Sigmoid colon (tissue), 7 donors: ENCODE results near the gene GALM. TPM values are rescaled to one million over a fixed set of nuclear protein-coding genes. Genes with fewer than 3 reads are reported as not detected.
"Not testable (repeated sequence)": the region's sequence is repeated elsewhere in the genome, so short reads cannot be mapped to it uniquely, and the experiment has no call there.

Experiments
- DNase-seq: peaks from one replicate; pipeline ENCODE4 v3.0.0-alpha.2; 2019
- H3K27ac ChIP-seq, 4 donors: fragments of 200-600 bp; sonication (generic); one replicate each; pipeline ENCODE4 v1.5.1; 2016 to 2019; ENCODE audit warnings: mild to moderate bottlenecking in 1 of 4
- H3K27me3 ChIP-seq, 3 donors: fragments of 200-600 bp; sonication (generic); one replicate each; pipeline ENCODE4 v1.5.1; 2019; ENCODE audit warnings: mild to moderate bottlenecking in 1 of 3
- H3K36me3 ChIP-seq, 4 donors: fragments of 200-600 bp; sonication (generic); one replicate each; pipeline ENCODE4 v1.5.1; 2016 to 2019
- H3K4me1 ChIP-seq, 4 donors: fragments of 200-600 bp; sonication (generic); one replicate each; pipeline ENCODE4 v1.5.1; 2017 to 2019
- H3K4me3 ChIP-seq, 4 donors: fragments of 200-600 bp; sonication (generic); one replicate each; pipeline ENCODE4 v1.5.1; 2017 to 2019; ENCODE audit warnings: mild to moderate bottlenecking in 2 of 4, moderate library complexity in 1 of 4
- H3K9me3 ChIP-seq, 4 donors: fragments of 200-600 bp in 3 of 4; sonication (generic) in 3 of 4; one replicate each; pipeline versions ENCODE4 v1.5.1 to v1.6.1; 2013 to 2019
- CTCF ChIP-seq, 4 experiments: fragments of 450-650 bp in 3 of 4; fragments of 200-600 bp in 1 of 4; IDR thresholded peaks; one replicate each; pipeline ENCODE4 v1.5.1; 2016 to 2019; ENCODE audit warnings: antibody characterized with exemption in 4 of 4, mild to moderate bottlenecking in 3 of 4, moderate library complexity in 2 of 4
- EP300 ChIP-seq, 4 donors: sonication (generic); formaldehyde crosslinking; IDR thresholded peaks; one replicate each; pipeline ENCODE4 v1.6.1; 2017; ENCODE audit warnings: antibody characterized with exemption in 4 of 4
- POLR2A ChIP-seq, 2 donors: fragments of 450-650 bp; IDR thresholded peaks; one replicate each; pipeline ENCODE4 v1.6.1; 2016; ENCODE audit warnings: antibody characterized with exemption in 2 of 2, mild to moderate bottlenecking in 2 of 2, moderate library complexity in 2 of 2
- POLR2AphosphoS5 ChIP-seq, 4 donors: sonication (generic); formaldehyde crosslinking; IDR thresholded peaks; one replicate each; pipeline ENCODE4 v1.6.1; 2017; ENCODE audit warnings: antibody characterized with exemption in 4 of 4
- WGBS, 2 donors: extraction: QIAGEN DNeasy Blood & Tissue Kit; methylation state at CpG; one replicate each; pipeline ENCODE4 v1.1.7; 2013; 5-methylcytosine and 5-hydroxymethylcytosine counted together
- intact Hi-C: fragments of 100-400 bp; cut with DNase I; formaldehyde crosslinking; loops from one replicate; pipeline ENCODE4 v1.15.1; 2023
- polyA plus RNA-seq, 3 donors: library from polyadenylated mRNA; stranded (reverse); fragments of 200-250 nt; gene quantifications; one replicate each; pipeline ENCODE4 v1.2.3, GENCODE V29; 2013
- total RNA-seq, 4 donors: library from RNA; depleted of rRNA; stranded (reverse); fragments of >200 nt; gene quantifications; one replicate each; pipeline ENCODE4 v1.1.0, GENCODE V29; 2016
- donor health status: healthy with polysubstance abuse.
- donor health status: Bipolar disorder and iron deficiency.
- donor health status: healthy.

Gene GALM
- total and polyA plus RNA-seq, 7 donors = 9.5 to 45.1 (median 35.2) TPM

GRCh38 chr2:38700881-38701458 is 35.1 kb downstream of the GALM start:
- no peak for DNase-seq
- no peak overlapping the region for H3K27ac ChIP-seq
- intact Hi-C loops = no loop called here

GRCh38 chr2:38701542-38701941 is 35.6 kb downstream of the GALM start:
- no peak for DNase-seq
- Histone ChIP-seq H3K27ac (no peak overlapping the region), H3K27me3 (no peaks in the 10 kb centered on the region), H3K36me3 (peaks cover 0 to 5% (median 0%) of the 10 kb centered on the region in 4 donors), H3K9me3 (no peaks in the 10 kb centered on the region), H3K4me1 (peaks cover 0 to 14% (median 5%) of the 10 kb centered on the region in 4 donors), H3K4me3 (no peak overlapping the region)
- intact Hi-C loops = no loop called here
- WGBS, 2 donors = 25 to 70% methylated on average over 4 of the region's 4 CpGs
- TF ChIP-seq POLR2AphosphoS5 (IDR thresholded peaks at IDR 0.05) = no peak
- TF ChIP-seq EP300 (IDR thresholded peaks at IDR 0.05) = no peak
- TF ChIP-seq POLR2A (IDR thresholded peaks at IDR 0.05) = no peak
- no peak for TF ChIP-seq CTCF (IDR thresholded peaks at IDR 0.05)

More at GRCh38 chr2:38700881-38701458, 35.1 kb downstream of the GALM start:
- TF ChIP-seq POLR2A (IDR thresholded peaks at IDR 0.05) (no peak), CTCF (IDR thresholded peaks at IDR 0.05) (no peak), EP300 (IDR thresholded peaks at IDR 0.05) (no peak), POLR2AphosphoS5 (IDR thresholded peaks at IDR 0.05) (no peak)
- peaks cover 0 to 14% (median 5%) of the 10 kb centered on the region in 4 donors for H3K4me1 ChIP-seq
- no peaks in the 10 kb centered on the region for H3K27me3 ChIP-seq
- H3K4me3 ChIP-seq = no peak overlapping the region
- peaks cover 0 to 5% (median 0%) of the 10 kb centered on the region in 4 donors for H3K36me3 ChIP-seq
- no peaks in the 10 kb centered on the region for H3K9me3 ChIP-seq

- Histone ChIP-seq H3K4me1 (peaks cover 0 to 14% (median 5%) of the 10 kb centered on the region in 4 donors), H3K27ac (no peak overlapping the region), H3K4me3 (no peak overlapping the region), H3K27me3 (no peaks in the 10 kb centered on the region), H3K9me3 (no peaks in the 10 kb centered on the region), H3K36me3 (peaks cover 0 to 6% (median 0%) of the 10 kb centered on the region in 4 donors)
- intact Hi-C loops = no loop called here
- 83 to 89% methylated on average over 1 of the region's 1 CpG for WGBS, 2 donors
- no peak for TF ChIP-seq CTCF (IDR thresholded peaks at IDR 0.05)
- no peak for TF ChIP-seq POLR2AphosphoS5 (IDR thresholded peaks at IDR 0.05)
- TF ChIP-seq EP300 (IDR thresholded peaks at IDR 0.05) = no peak
- TF ChIP-seq POLR2A (IDR thresholded peaks at IDR 0.05) = no peak
- DNase-seq = no peak
Observed at GRCh38 chr2:38702413-38702812, 36.5 kb downstream of the GALM start.

GRCh38 chr2:38703336-38703735 is 37.4 kb downstream of the GALM start:
- WGBS, 2 donors = 97% methylated on average over 5 of the region's 5 CpGs
- H3K4me3 ChIP-seq, H3K27me3 ChIP-seq, H3K36me3 ChIP-seq, H3K27ac ChIP-seq, H3K9me3 ChIP-seq, intact Hi-C loops, DNase-seq: not testable (repeated sequence)
- peaks cover 0 to 14% (median 5%) of the 10 kb centered on the region in 4 donors for H3K4me1 ChIP-seq

GRCh38 chr2:38704664-38705063 is 38.8 kb downstream of the GALM start:
- Histone ChIP-seq H3K36me3 (peaks cover 0 to 9% (median 0%) of the 10 kb centered on the region in 4 donors), H3K9me3 (no peaks in the 10 kb centered on the region), H3K27me3 (no peaks in the 10 kb centered on the region), H3K4me3 (no peak overlapping the region), H3K4me1 (peaks cover 0 to 14% (median 5%) of the 10 kb centered on the region in 4 donors), H3K27ac (no peak overlapping the region)
- intact Hi-C loops = no loop called here
- DNase-seq = no peak
- 61 to 83% methylated on average over 2 of the region's 2 CpGs for WGBS, 2 donors
- TF ChIP-seq CTCF (IDR thresholded peaks at IDR 0.05) (no peak), EP300 (IDR thresholded peaks at IDR 0.05) (no peak)
